Endometrium (tissue), 2 donors: Measurements from ENCODE around the gene IRF2BPL.

Experiments
- FAIRE-seq: peaks from 2 replicates; lab custom pipeline; 2012; peaks lifted over from hg19 to GRCh38; lab: Jason Lieb, UNC
- donor health status: control.
- donor health status: control.

The IRF2BPL gene

GRCh38 chr14:77028384-77029231 lies at the start of gene IRF2BPL:
TSS of gene IRF2BPL (minus strand) at chr14:77028708. CDS start at chr14:77027792, 916 bp downstream.
- peak; percentile 15 for FAIRE-seq

GRCh38 chr14:77077040-77077439 lies 48.5 kb upstream of the IRF2BPL start:
- no peak for FAIRE-seq

GRCh38 chr14:77076113-77076631 lies 47.7 kb upstream of the IRF2BPL start:
- no peak for FAIRE-seq

GRCh38 chr14:77074969-77075368 lies 46.5 kb upstream of the IRF2BPL start:
- FAIRE-seq, result no peak

- no peak for FAIRE-seq
Observed at GRCh38 chr14:77071938-77072388, 43.5 kb upstream of the IRF2BPL start.

- FAIRE-seq, result no peak
Observed at GRCh38 chr14:77069551-77069950, 41.0 kb upstream of the IRF2BPL start.

GRCh38 chr14:77068517-77069200 lies 40.2 kb upstream of the IRF2BPL start:
- no peak for FAIRE-seq

GRCh38 chr14:77067632-77068516 lies 39.4 kb upstream of the IRF2BPL start:
- no peak for FAIRE-seq

- no peak for FAIRE-seq
Observed at GRCh38 chr14:77066578-77067172, 38.2 kb upstream of the IRF2BPL start.

- FAIRE-seq, result no peak
Observed at GRCh38 chr14:77065851-77066577, 37.5 kb upstream of the IRF2BPL start.

- FAIRE-seq, result no peak
Observed at GRCh38 chr14:77064521-77065178, 36.1 kb upstream of the IRF2BPL start.

GRCh38 chr14:77063571-77064171 lies 35.2 kb upstream of the IRF2BPL start:
- FAIRE-seq, result no peak

GRCh38 chr14:77062261-77062660 lies 33.8 kb upstream of the IRF2BPL start:
- FAIRE-seq, result no peak

- no peak for FAIRE-seq
Observed at GRCh38 chr14:77061630-77062257, 33.2 kb upstream of the IRF2BPL start.

GRCh38 chr14:77059276-77059915 lies 30.9 kb upstream of the IRF2BPL start:
- no peak for FAIRE-seq

- no peak for FAIRE-seq
Observed at GRCh38 chr14:77058785-77059184, 30.3 kb upstream of the IRF2BPL start.

- FAIRE-seq, result no peak
Observed at GRCh38 chr14:77058117-77058516, 29.6 kb upstream of the IRF2BPL start.

GRCh38 chr14:77055981-77056380 lies 27.5 kb upstream of the IRF2BPL start:
- no peak for FAIRE-seq

- FAIRE-seq, result no peak
Observed at GRCh38 chr14:77055306-77055705, 26.8 kb upstream of the IRF2BPL start.
